ENCODE results near the gene ADAMTS1. TPM values are rescaled to one million over a fixed set of nuclear protein-coding genes. Genes with fewer than 3 reads are reported as not detected.

The ADAMTS1 gene
- total RNA-seq (10 to 100 TPM in 4 of 6 donors, 1 to 10 TPM in 2; 4.4 to 32.1 (median 13.6) TPM), polyA plus RNA-seq (10 to 100 TPM in 1 of 2 donors, 1 to 10 TPM in 1; 8.6 to 22.8 TPM)

DNA sequence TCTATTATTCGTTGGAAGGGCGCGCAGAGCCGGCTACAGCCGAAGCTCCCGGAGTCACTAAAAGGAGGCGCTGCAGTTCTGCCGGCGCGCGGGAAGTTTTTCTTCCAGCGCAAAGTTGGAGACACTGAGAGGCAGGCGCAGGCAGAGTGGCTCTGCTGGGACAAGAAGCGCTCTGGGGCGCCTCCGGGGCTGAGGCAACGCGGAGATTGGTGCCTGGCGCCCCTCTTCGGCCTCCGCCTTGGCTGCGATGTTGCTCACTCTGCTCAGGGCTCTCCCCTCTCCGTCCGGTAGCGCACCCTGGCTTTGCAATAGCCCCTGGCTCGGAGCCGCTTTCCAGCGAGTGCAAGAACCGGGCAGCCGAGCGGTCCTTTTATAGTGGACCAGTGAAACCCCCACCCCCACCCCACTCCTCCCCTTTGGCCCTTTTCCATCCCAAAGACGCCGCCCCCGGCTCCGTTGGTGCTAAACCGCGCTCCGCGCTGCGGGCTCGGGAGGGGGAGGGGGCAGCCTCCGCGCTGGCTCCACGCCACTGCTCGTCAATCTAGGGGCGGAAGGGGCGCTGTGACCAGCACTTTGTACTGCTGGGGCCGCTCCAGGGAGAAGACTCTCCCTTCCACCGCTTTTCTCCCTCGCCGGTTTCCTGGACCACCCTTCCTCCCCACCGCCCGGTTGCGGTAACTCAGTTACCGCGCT, at the start of gene ADAMTS1:
TSS of gene ADAMTS1 (minus strand) at position 344 of the 693 bp plus-strand sequence. CDS start 455 bp downstream, outside the sequence.
- Histone ChIP-seq H3K27me3 (no peaks in the 10 kb centered on the region), H3K9me3 (no peaks in the 10 kb centered on the region), H3K4me1 (peaks cover 3 to 18% (median 4%) of the 10 kb centered on the region in 3 donors), H3K4me3 (peak within 1 kb of the TSS; percentile 45 to 75 (median 54)), H3K36me3 (peaks cover 0 to 1% (median 0%) of the 10 kb centered on the region in 3 donors), H3K27ac (peak within 1 kb of the TSS; percentile 61 to 93 (median 81))
- peak; percentile 59 to 94 (median 90) for DNase-seq
- FAIRE-seq, result no peak
- peak; percentile 40 to 69 (median 62) for ATAC-seq
- WGBS, 2 donors, result 1% methylated on average over 42 to 56 of the region's 56 CpGs
- TF ChIP-seq, protein P1, sequence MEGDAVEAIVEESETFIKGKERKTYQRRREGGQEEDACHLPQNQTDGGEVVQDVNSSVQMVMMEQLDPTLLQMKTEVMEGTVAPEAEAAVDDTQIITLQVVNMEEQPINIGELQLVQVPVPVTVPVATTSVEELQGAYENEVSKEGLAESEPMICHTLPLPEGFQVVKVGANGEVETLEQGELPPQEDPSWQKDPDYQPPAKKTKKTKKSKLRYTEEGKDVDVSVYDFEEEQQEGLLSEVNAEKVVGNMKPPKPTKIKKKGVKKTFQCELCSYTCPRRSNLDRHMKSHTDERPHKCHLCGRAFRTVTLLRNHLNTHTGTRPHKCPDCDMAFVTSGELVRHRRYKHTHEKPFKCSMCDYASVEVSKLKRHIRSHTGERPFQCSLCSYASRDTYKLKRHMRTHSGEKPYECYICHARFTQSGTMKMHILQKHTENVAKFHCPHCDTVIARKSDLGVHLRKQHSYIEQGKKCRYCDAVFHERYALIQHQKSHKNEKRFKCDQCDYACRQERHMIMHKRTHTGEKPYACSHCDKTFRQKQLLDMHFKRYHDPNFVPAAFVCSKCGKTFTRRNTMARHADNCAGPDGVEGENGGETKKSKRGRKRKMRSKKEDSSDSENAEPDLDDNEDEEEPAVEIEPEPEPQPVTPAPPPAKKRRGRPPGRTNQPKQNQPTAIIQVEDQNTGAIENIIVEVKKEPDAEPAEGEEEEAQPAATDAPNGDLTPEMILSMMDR (IDR thresholded peaks at IDR 0.05), result peak in 1 of 4 donors; percentile 5
- intact Hi-C loops (cut with DNase I), result no loop called here

DNA sequence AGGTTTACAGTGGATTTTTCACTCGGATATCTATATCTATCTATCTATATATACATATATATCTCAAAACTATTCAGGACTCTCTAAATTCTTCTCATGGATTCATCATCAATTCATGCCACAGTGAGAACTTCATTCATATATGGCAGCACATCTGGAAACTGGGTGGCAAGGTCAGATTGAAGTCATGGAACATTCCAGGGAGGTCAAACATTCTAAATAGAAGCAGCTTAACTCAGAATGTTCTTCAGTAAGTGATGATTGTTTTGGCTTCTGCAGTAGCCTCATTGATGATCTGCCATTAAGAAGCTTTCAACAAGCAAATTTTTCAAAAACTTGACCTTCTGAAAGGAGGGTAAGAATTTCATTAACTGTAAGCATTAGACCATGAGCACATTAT, 46.9 kb upstream of the ADAMTS1 start:
- FAIRE-seq, result no peak
- no peak overlapping the region for H3K4me3 ChIP-seq
- WGBS, 2 donors, result 52% methylated on average over 1 of the region's 1 CpG
- no peaks in the 10 kb centered on the region for H3K36me3 ChIP-seq
- no peaks in the 10 kb centered on the region for H3K4me1 ChIP-seq
- no peak for ATAC-seq
- H3K27ac ChIP-seq, result no peak overlapping the region
- H3K27me3 ChIP-seq, result no peaks in the 10 kb centered on the region
- intact Hi-C loops (cut with DNase I), result no loop called here
- H3K9me3 ChIP-seq, result no peaks in the 10 kb centered on the region
- TF ChIP-seq, protein P1 (IDR thresholded peaks at IDR 0.05), result no peak
- DNase-seq, result no peak

DNA sequence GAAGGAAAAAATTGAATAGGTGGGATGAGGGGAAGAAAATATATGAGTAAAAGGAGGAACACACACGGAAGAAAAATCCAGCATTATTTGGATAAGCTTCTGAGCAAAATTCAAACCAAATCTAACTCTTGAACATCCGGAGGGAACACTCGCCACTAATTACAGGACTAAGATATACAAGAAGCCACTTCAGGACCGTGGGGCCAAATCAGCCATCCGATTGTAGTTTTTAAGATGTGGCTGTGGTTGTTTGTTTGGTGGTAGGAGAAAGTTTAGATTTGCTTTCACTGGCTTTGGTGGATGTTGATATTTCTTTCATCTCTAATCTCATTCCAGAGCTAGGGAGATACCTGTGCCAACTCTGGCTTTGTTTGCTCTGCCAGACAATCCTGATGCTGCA, 43.7 kb upstream of the ADAMTS1 start:
- H3K9me3 ChIP-seq, result no peaks in the 10 kb centered on the region
- intact Hi-C loops (cut with DNase I), result loop anchor here in 1 of 3 donors (10.0 kb wide), 1 partner anchor 676 kb away; no protein-coding TSS in a partner anchor
- H3K27ac ChIP-seq, result no peak overlapping the region
- no peaks in the 10 kb centered on the region for H3K36me3 ChIP-seq
- H3K27me3 ChIP-seq, result no peaks in the 10 kb centered on the region
- TF ChIP-seq, protein P1 (IDR thresholded peaks at IDR 0.05), result no peak
- no peak for ATAC-seq
- no peak for FAIRE-seq
- WGBS, 2 donors, result 44 to 46% methylated on average over 5 of the region's 5 CpGs
- no peak for DNase-seq
- H3K4me3 ChIP-seq, result no peak overlapping the region
- H3K4me1 ChIP-seq, result no peaks in the 10 kb centered on the region

DNA sequence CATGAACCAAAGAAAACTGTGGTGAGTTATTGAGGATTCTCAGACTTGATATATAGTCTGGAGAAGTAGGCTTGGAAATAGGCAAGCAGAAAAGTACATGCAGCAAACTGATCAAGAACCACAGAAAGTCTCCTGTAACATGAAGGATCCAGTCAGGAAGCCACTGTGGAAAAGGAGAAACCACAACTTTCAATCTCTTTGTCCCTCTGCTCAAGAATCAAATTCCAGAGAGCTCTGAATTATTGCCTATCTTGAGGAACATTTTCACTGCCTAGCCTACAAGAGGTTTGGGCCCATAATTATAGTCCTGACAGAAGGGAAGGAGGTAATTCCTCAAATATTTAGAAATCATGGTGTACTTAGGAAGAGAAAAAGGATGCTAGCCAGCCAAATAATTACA, 43.0 kb upstream of the ADAMTS1 start:
- intact Hi-C loops (cut with DNase I), result loop anchor here in 1 of 3 donors (10.0 kb wide), 1 partner anchor 677 kb away; no protein-coding TSS in a partner anchor

More for the DNA sequence above, 43.0 kb upstream of the ADAMTS1 start:
- no peak overlapping the region for H3K4me3 ChIP-seq
- DNase-seq, result no peak
- no peaks in the 10 kb centered on the region for H3K36me3 ChIP-seq
- no peaks in the 10 kb centered on the region for H3K9me3 ChIP-seq
- no peaks in the 10 kb centered on the region for H3K4me1 ChIP-seq
- no peak overlapping the region for H3K27ac ChIP-seq
- TF ChIP-seq, protein P1 (IDR thresholded peaks at IDR 0.05), result no peak
- no peaks in the 10 kb centered on the region for H3K27me3 ChIP-seq
- ATAC-seq, result no peak
- no peak for FAIRE-seq
